ENCODE measurements around the gene PROX2.

Gene PROX2

GRCh38 chr14:74902941-74903705, 27.2 kb upstream of the PROX2 start:
- no peak for DNase-seq (ENCODE audit: low spot score)
- Histone ChIP-seq H2AFZ (ENCODE audit: low read length) (no peak overlapping the region), H3K18ac (ENCODE audit: low read length) (no peak overlapping the region), H2BK12ac (ENCODE audit: low read length) (no peak overlapping the region), H3K79me1 (ENCODE audit: low read depth, low read length) (no peaks in the 10 kb centered on the region), H4K8ac (ENCODE audit: low read depth, low read length) (no peak overlapping the region), H3K9ac (ENCODE audit: low read depth, low read length, poor library complexity) (peak overlapping the region; percentile 27), H2BK5ac (ENCODE audit: low read length) (no peak overlapping the region), H3K9me3 (replicated peaks in 1 of 2; ENCODE audit: control insufficient read depth in 2 of 2, insufficient read depth in 1 of 2, low read depth in 1 of 2, low read length in 2 of 2) (no peaks in the 10 kb centered on the region), H2BK15ac (ENCODE audit: low read length) (no peak overlapping the region), H3K4me1 (ENCODE audit: control insufficient read depth in 2 of 2, insufficient read depth in 1 of 2, low read depth in 1 of 2, low read length in 2 of 2) (peaks cover 3 to 4% of the 10 kb centered on the region in 2 donors), H3K36me3 (replicated peaks in 1 of 2; ENCODE audit: control insufficient read depth in 2 of 2, insufficient read depth in 2 of 2, low read length in 2 of 2) (peaks cover 48 to 85% of the 10 kb centered on the region in 2 donors), H2AK5ac (ENCODE audit: low read depth, low read length) (no peak overlapping the region), H2BK120ac (ENCODE audit: low read depth, low read length) (no peak overlapping the region), H3K4me2 (ENCODE audit: insufficient read depth, low read length, poor library complexity, severe bottlenecking) (no peak overlapping the region), H3K4ac (ENCODE audit: low read length) (no peak overlapping the region), H3K23ac (ENCODE audit: low read depth, low read length, poor library complexity) (no peak overlapping the region), H3K27me3 (ENCODE audit: control insufficient read depth in 3 of 3, insufficient read depth in 3 of 3, low read depth in 1 of 3, low read length in 3 of 3) (no peaks in the 10 kb centered on the region), H3K4me3 (ENCODE audit: low read length in 2 of 2) (peak overlapping the region in 1 of 2 donors; percentile 22), H4K91ac (ENCODE audit: low read depth, low read length, poor library complexity) (no peak overlapping the region), H3K27ac (replicated peaks; ENCODE audit: low read length) (peak overlapping the region; percentile 15), H3K14ac (ENCODE audit: low read length) (no peak overlapping the region)
- WGBS, 2 donors (ENCODE audit: extremely low coverage in 2 of 2, insufficient read length in 2 of 2, insufficient replicate concordance in 1 of 2): no CpG with 5 or more reads among the region's 10 CpGs

GRCh38 chr14:74898694-74899093, 22.7 kb upstream of the PROX2 start:
- Histone ChIP-seq H3K27ac (replicated peaks; ENCODE audit: low read length) (no peak overlapping the region), H2BK15ac (ENCODE audit: low read length) (no peak overlapping the region), H3K4me3 (ENCODE audit: low read length in 2 of 2) (no peak overlapping the region), H4K8ac (ENCODE audit: low read depth, low read length) (no peak overlapping the region), H3K27me3 (ENCODE audit: control insufficient read depth in 3 of 3, insufficient read depth in 3 of 3, low read depth in 1 of 3, low read length in 3 of 3) (no peaks in the 10 kb centered on the region), H2BK5ac (ENCODE audit: low read length) (no peak overlapping the region), H3K9ac (ENCODE audit: low read depth, low read length, poor library complexity) (no peak overlapping the region), H2AK5ac (ENCODE audit: low read depth, low read length) (no peak overlapping the region), H3K79me1 (ENCODE audit: low read depth, low read length) (no peaks in the 10 kb centered on the region), H2AFZ (ENCODE audit: low read length) (no peak overlapping the region), H3K18ac (ENCODE audit: low read length) (no peak overlapping the region), H3K4ac (ENCODE audit: low read length) (no peak overlapping the region), H3K4me1 (ENCODE audit: control insufficient read depth in 2 of 2, insufficient read depth in 1 of 2, low read depth in 1 of 2, low read length in 2 of 2) (peaks cover 3 to 4% of the 10 kb centered on the region in 2 donors), H3K36me3 (replicated peaks in 1 of 2; ENCODE audit: control insufficient read depth in 2 of 2, insufficient read depth in 2 of 2, low read length in 2 of 2) (peaks cover 67 to 98% of the 10 kb centered on the region in 2 donors), H4K91ac (ENCODE audit: low read depth, low read length, poor library complexity) (no peak overlapping the region), H3K14ac (ENCODE audit: low read length) (no peak overlapping the region), H3K4me2 (ENCODE audit: insufficient read depth, low read length, poor library complexity, severe bottlenecking) (no peak overlapping the region), H3K23ac (ENCODE audit: low read depth, low read length, poor library complexity) (no peak overlapping the region), H2BK12ac (ENCODE audit: low read length) (no peak overlapping the region), H2BK120ac (ENCODE audit: low read depth, low read length) (no peak overlapping the region), H3K9me3 (replicated peaks in 1 of 2; ENCODE audit: control insufficient read depth in 2 of 2, insufficient read depth in 1 of 2, low read depth in 1 of 2, low read length in 2 of 2) (no peaks in the 10 kb centered on the region)
- no CpG with 5 or more reads among the region's 5 CpGs for WGBS, 2 donors (ENCODE audit: extremely low coverage in 2 of 2, insufficient read length in 2 of 2, insufficient replicate concordance in 1 of 2)
- DNase-seq (ENCODE audit: low spot score): no peak

GRCh38 chr14:74898083-74898482, 22.1 kb upstream of the PROX2 start:
- Histone ChIP-seq H3K79me1 (ENCODE audit: low read depth, low read length) (no peaks in the 10 kb centered on the region), H2BK12ac (ENCODE audit: low read length) (no peak overlapping the region), H3K9me3 (replicated peaks in 1 of 2; ENCODE audit: control insufficient read depth in 2 of 2, insufficient read depth in 1 of 2, low read depth in 1 of 2, low read length in 2 of 2) (no peaks in the 10 kb centered on the region), H2BK120ac (ENCODE audit: low read depth, low read length) (no peak overlapping the region), H2BK5ac (ENCODE audit: low read length) (no peak overlapping the region), H3K4me2 (ENCODE audit: insufficient read depth, low read length, poor library complexity, severe bottlenecking) (no peak overlapping the region), H2BK15ac (ENCODE audit: low read length) (no peak overlapping the region), H3K27me3 (ENCODE audit: control insufficient read depth in 3 of 3, insufficient read depth in 3 of 3, low read depth in 1 of 3, low read length in 3 of 3) (no peaks in the 10 kb centered on the region), H4K91ac (ENCODE audit: low read depth, low read length, poor library complexity) (no peak overlapping the region), H3K4ac (ENCODE audit: low read length) (no peak overlapping the region), H3K4me1 (ENCODE audit: control insufficient read depth in 2 of 2, insufficient read depth in 1 of 2, low read depth in 1 of 2, low read length in 2 of 2) (peaks cover under 1 to 2% of the 10 kb centered on the region in 2 donors), H3K27ac (replicated peaks; ENCODE audit: low read length) (no peak overlapping the region), H3K14ac (ENCODE audit: low read length) (no peak overlapping the region), H2AK5ac (ENCODE audit: low read depth, low read length) (no peak overlapping the region), H4K8ac (ENCODE audit: low read depth, low read length) (no peak overlapping the region), H3K9ac (ENCODE audit: low read depth, low read length, poor library complexity) (no peak overlapping the region), H3K23ac (ENCODE audit: low read depth, low read length, poor library complexity) (no peak overlapping the region), H3K36me3 (replicated peaks in 1 of 2; ENCODE audit: control insufficient read depth in 2 of 2, insufficient read depth in 2 of 2, low read length in 2 of 2) (peaks cover 70 to 99% of the 10 kb centered on the region in 2 donors), H3K18ac (ENCODE audit: low read length) (no peak overlapping the region), H2AFZ (ENCODE audit: low read length) (no peak overlapping the region), H3K4me3 (ENCODE audit: low read length in 2 of 2) (no peak overlapping the region)
- no peak for DNase-seq (ENCODE audit: low spot score)
- no CpG with 5 or more reads among the region's 2 CpGs for WGBS, 2 donors (ENCODE audit: extremely low coverage in 2 of 2, insufficient read length in 2 of 2, insufficient replicate concordance in 1 of 2)

GRCh38 chr14:74897642-74898041, 21.7 kb upstream of the PROX2 start:
- H2BK120ac ChIP-seq (ENCODE audit: low read depth, low read length): no peak overlapping the region
- no peak overlapping the region for H3K14ac ChIP-seq (ENCODE audit: low read length)
- no peaks in the 10 kb centered on the region for H3K79me1 ChIP-seq (ENCODE audit: low read depth, low read length)
- H4K8ac ChIP-seq (ENCODE audit: low read depth, low read length): no peak overlapping the region
- H3K23ac ChIP-seq (ENCODE audit: low read depth, low read length, poor library complexity): no peak overlapping the region
- peaks cover 70 to 99% of the 10 kb centered on the region in 2 donors for H3K36me3 ChIP-seq (replicated peaks in 1 of 2; ENCODE audit: control insufficient read depth in 2 of 2, insufficient read depth in 2 of 2, low read length in 2 of 2)
- no peak overlapping the region for H2AFZ ChIP-seq (ENCODE audit: low read length)
- no peaks in the 10 kb centered on the region for H3K27me3 ChIP-seq (ENCODE audit: control insufficient read depth in 3 of 3, insufficient read depth in 3 of 3, low read depth in 1 of 3, low read length in 3 of 3)
- H3K27ac ChIP-seq (replicated peaks; ENCODE audit: low read length): no peak overlapping the region
- no peak overlapping the region for H3K4ac ChIP-seq (ENCODE audit: low read length)
- DNase-seq (ENCODE audit: low spot score): no peak
- WGBS, 2 donors (ENCODE audit: extremely low coverage in 2 of 2, insufficient read length in 2 of 2, insufficient replicate concordance in 1 of 2): no CpG with 5 or more reads among the region's 4 CpGs
- no peak overlapping the region for H3K9ac ChIP-seq (ENCODE audit: low read depth, low read length, poor library complexity)
- H2BK12ac ChIP-seq (ENCODE audit: low read length): no peak overlapping the region
- H3K4me3 ChIP-seq (ENCODE audit: low read length in 2 of 2): no peak overlapping the region
- no peaks in the 10 kb centered on the region for H3K9me3 ChIP-seq (replicated peaks in 1 of 2; ENCODE audit: control insufficient read depth in 2 of 2, insufficient read depth in 1 of 2, low read depth in 1 of 2, low read length in 2 of 2)
- no peak overlapping the region for H3K18ac ChIP-seq (ENCODE audit: low read length)
- no peaks in the 10 kb centered on the region for H3K4me1 ChIP-seq (ENCODE audit: control insufficient read depth in 2 of 2, insufficient read depth in 1 of 2, low read depth in 1 of 2, low read length in 2 of 2)
- H2AK5ac ChIP-seq (ENCODE audit: low read depth, low read length): no peak overlapping the region
- H4K91ac ChIP-seq (ENCODE audit: low read depth, low read length, poor library complexity): no peak overlapping the region
- no peak overlapping the region for H3K4me2 ChIP-seq (ENCODE audit: insufficient read depth, low read length, poor library complexity, severe bottlenecking)
- H2BK15ac ChIP-seq (ENCODE audit: low read length): no peak overlapping the region
- H2BK5ac ChIP-seq (ENCODE audit: low read length): no peak overlapping the region
